NCI-H1930 (cell line): ENCODE results near the gene DPY19L3.

Source experiments
- DNase-seq, 2 experiments: peaks; one replicate each; lab custom pipeline; 2025; lab: John Stamatoyannopoulos, UW

DPY19L3 gene

DNA sequence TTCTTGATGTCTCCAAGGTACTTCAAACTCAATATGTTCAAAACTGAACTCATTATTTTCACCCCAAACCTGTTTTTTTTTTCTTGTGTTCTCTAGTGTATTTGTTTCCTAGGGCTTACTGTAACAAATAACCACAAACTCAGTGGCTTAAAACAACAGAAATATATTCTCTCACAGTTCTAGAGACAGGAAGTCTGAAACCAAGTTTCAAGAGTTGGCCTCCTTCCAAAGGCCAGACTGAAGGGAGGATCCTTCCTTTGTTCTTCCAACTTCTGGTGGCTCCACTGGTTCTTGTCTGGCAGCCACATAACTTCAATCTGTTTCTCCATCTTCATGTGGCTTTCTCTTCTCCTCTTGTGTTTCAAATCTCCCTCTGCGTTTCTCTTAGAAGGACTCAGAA, 113.5 kb downstream of the DPY19L3 start:
- DNase-seq = no peak

DNA sequence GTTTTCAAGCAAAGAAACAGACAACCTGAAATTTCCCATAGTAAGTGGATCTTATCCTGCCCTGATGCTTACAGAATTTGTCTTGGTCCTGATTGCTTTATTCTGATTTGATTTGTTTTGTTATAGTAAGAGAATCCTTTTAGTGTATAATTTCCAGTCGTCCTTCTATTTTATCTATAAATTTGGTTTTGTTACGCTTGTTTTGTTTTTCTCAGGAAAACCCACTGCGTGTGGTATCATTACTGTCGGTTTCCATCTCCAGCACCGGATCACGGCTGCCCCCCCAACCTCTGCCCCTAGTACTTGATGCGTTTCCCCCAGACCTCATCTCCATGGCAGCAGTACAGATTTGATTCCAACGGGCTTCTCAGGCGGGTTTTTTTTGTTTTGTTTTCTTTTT, 117.4 kb downstream of the DPY19L3 start:
- DNase-seq = no peak

GRCh38 chr19:32526895-32527294, 121.3 kb downstream of the DPY19L3 start:
- no peak for DNase-seq

DNA sequence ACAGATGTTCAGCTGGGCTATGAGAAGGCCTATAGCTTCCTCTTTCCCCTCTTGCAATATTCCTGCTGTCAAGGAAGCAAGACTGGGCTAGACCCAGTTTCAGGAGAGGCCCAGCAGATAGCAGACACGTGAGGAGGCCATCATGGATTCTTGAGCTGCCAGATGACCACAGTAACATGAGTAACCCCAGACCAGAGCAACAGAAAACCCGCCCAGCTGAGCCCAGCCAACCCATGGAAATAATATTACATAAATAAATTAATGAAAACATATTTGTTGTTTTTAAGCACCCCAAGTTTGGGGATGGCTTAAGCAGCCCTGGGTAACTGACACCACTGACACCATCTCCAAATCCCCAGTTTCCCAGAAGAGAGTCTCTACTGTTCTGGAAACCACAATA, 125.2 kb downstream of the DPY19L3 start:
- DNase-seq = no peak

DNA sequence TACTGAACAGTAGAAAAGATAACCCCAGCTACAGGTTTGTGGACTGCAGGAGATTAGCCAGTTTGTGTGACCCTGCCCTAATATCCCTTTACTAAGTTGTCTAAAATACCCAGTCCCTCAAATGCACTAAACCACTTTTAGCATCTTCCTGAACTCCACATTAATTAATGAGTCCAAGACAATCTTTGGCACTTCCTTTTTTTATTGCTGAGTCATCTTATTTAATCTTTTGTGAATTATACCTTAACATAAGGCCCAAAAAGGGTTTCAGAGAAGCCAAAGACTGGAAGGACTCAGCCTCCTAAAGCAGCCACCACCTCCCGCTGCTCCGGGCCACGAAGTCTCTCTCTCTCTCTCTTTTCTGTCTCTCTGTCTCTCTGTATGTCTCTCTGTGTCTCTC, 126.7 kb downstream of the DPY19L3 start:
- DNase-seq = no peak
